HepG2 (cell line): ENCODE data around the gene MDM4. TPM values are rescaled to one million over a fixed set of nuclear protein-coding genes. Genes with fewer than 3 reads are reported as not detected.

Source experiments
- ARID2 ChIP-seq: sonication (generic); formaldehyde crosslinking; IDR thresholded peaks from 2 replicates; pipeline ENCODE4 v1.8.1; 2022; ENCODE audit warnings: mild to moderate bottlenecking, missing genetic modification reagents, borderline replicate concordance
- KLF11 ChIP-seq: IDR thresholded peaks from 2 replicates; pipeline ENCODE4 v1.6.1; 2016; ENCODE audit warnings: missing compliant biosample characterization
- MEIS1 ChIP-seq: sonication (generic); formaldehyde crosslinking; IDR thresholded peaks from 2 replicates; pipeline ENCODE4 v1.9.0; 2021; ENCODE audit warnings: mild to moderate bottlenecking, missing genetic modification reagents, moderate library complexity, borderline replicate concordance
- MTA3 ChIP-seq: sonication (generic); formaldehyde crosslinking; IDR thresholded peaks from 2 replicates; pipeline ENCODE4 v1.4.0; 2020; ENCODE audit warnings: missing genetic modification reagents
- SKI ChIP-seq: fragments of 450-650 bp; IDR thresholded peaks from one replicate; pipeline ENCODE4 v1.6.1; 2018; ENCODE audit warnings: mild to moderate bottlenecking; ENCODE audit not compliant: partially characterized antibody
- ZFP62 ChIP-seq: sonication (generic); formaldehyde crosslinking; IDR thresholded peaks from 2 replicates; pipeline ENCODE4 v1.4.0; 2020; ENCODE audit warnings: missing genetic modification reagents
- ZFP91 ChIP-seq: sonication (generic); formaldehyde crosslinking; IDR thresholded peaks from 2 replicates; pipeline ENCODE4 v1.9.0; 2022; ENCODE audit warnings: missing genetic modification reagents, mild to moderate bottlenecking, borderline replicate concordance
- ZHX2 ChIP-seq, 2 experiments: sonication (generic) in 1 of 2; formaldehyde crosslinking in 1 of 2; IDR thresholded peaks; 2 replicates each; pipeline versions ENCODE4 v1.6.1 to v1.9.0; 2014 to 2022; ENCODE audit warnings: antibody characterized with exemption in 1 of 2, borderline replicate concordance in 1 of 2, inconsistent platforms in 1 of 2, low read depth in 1 of 2, missing genetic modification reagents in 1 of 2
- ZNF749 ChIP-seq: sonication (generic); formaldehyde crosslinking; IDR thresholded peaks from 2 replicates; pipeline ENCODE4 v1.8.0; 2022; ENCODE audit warnings: mild to moderate bottlenecking, missing genetic modification reagents, moderate library complexity, borderline replicate concordance
- polyA plus RNA-seq, 8 experiments: library from polyadenylated mRNA; depleted of rRNA in 3 of 8; stranded (reverse) in 7 of 8; unstranded in 1 of 8; fragments of >200 nt; fragmentation: Illumina TruSeq in 4 of 8; extraction: Trizol in 4 of 8; gene quantifications; 2 replicates each; pipeline versions ENCODE4 v1.2.1 to v1.2.3, GENCODE V29; 2011 to 2016; ENCODE audit warnings: low read depth in 4 of 8, missing spikeins in 1 of 8, mixed read lengths in 1 of 8; ENCODE audit not compliant: insufficient read depth in 1 of 8
- total RNA-seq, 5 experiments: library from RNA; depleted of rRNA; stranded (reverse); fragments of >200 nt; fragmentation: Illumina TruSeq; extraction: Trizol; gene quantifications; 2 replicates each; pipeline ENCODE4 v1.2.3, GENCODE V29; 2016; ENCODE audit warnings: low read depth in 1 of 5
- TF ChIP-seq, protein P1 (sequence below): sonication (generic); formaldehyde crosslinking; IDR thresholded peaks from 2 replicates; pipeline ENCODE4 v1.4.0; 2020; ENCODE audit warnings: mild to moderate bottlenecking, missing genetic modification reagents
- TF ChIP-seq, protein P2 (sequence below): sonication (generic); formaldehyde crosslinking; IDR thresholded peaks from 2 replicates; pipeline ENCODE4 v1.8.1; 2023; ENCODE audit warnings: mild to moderate bottlenecking, missing genetic modification reagents

Gene MDM4
- total and polyA plus RNA-seq, 2 of the 13 experiments (the other 11 are each of a cell fraction or from before 2014, with no cell fraction given): 14.9 to 19.0 TPM

- TF ChIP-seq, protein P1, sequence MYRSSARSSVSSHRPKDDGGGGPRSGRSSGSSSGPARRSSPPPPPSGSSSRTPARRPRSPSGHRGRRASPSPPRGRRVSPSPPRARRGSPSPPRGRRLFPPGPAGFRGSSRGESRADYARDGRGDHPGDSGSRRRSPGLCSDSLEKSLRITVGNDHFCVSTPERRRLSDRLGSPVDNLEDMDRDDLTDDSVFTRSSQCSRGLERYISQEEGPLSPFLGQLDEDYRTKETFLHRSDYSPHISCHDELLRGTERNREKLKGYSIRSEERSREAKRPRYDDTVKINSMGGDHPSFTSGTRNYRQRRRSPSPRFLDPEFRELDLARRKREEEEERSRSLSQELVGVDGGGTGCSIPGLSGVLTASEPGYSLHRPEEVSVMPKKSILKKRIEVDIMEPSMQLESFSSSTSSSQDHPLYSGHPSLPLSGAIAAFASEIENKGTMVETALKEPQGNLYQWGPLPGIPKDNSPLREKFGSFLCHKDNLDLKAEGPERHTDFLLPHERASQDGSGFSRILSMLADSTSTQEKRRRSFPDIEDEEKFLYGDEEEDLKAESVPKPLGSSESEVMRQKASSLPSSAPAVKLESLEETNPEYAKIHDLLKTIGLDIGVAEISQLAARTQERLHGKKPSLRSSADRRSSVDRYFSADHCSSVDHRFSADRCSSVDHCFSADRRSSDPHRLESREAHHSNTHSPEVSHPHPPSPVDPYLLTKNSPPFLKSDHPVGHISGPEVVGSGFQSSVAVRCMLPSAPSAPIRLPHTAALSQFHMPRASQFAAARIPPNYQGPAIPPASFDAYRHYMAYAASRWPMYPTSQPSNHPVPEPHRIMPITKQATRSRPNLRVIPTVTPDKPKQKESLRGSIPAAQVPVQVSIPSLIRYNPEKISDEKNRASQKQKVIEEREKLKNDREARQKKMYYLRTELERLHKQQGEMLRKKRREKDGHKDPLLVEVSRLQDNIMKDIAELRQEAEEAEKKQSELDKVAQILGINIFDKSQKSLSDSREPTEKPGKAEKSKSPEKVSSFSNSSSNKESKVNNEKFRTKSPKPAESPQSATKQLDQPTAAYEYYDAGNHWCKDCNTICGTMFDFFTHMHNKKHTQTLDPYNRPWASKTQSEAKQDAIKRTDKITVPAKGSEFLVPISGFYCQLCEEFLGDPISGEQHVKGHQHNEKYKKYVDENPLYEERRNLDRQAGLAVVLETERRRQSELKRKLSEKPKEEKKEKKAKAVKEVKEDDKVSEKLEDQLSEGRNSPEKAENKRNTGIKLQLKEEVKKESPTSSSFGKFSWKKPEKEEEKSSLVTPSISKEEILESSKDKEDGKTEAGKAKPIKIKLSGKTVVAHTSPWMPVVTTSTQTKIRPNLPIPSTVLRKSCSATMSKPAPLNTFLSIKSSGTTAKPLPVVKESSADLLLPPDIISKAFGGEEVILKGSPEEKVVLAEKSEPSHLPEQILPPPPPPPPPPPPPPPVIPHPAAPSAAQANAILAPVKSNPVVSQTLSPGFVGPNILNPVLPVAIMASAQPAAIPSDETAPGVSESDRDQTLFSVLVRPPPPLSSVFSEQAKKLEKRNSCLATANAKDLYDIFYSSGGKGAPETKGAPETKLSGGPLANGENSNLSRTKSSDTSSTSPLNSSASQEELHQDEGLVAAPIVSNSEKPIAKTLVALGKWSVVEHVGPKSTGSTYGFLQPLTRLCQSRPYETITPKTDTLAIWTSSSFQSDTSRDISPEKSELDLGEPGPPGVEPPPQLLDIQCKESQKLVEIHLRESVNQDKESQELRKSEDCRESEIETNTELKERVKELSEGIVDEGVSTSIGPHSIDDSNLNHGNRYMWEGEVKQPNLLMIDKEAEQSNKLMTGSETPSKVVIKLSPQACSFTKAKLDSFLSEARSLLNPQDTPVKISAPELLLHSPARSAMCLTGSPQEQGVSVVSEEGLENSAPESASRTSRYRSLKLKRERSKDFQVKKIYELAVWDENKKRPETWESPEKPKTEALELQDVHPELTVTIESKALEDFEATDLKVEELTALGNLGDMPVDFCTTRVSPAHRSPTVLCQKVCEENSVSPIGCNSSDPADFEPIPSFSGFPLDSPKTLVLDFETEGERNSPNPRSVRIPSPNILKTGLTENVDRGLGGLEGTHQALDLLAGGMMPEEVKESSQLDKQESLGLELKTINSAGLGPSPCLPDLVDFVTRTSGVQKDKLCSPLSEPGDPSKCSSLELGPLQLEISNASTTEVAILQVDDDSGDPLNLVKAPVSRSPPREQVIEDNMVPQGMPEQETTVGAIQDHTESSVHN (CRISPR knock-in tag): no peak
- no peak for TF ChIP-seq KLF11 (CRISPR knock-in tag)
- no peak for TF ChIP-seq MEIS1
- no peak for TF ChIP-seq SKI
- peak; percentile 42; the same call in 1 of the 2 replicates for TF ChIP-seq ZFP91 (CRISPR knock-in tag)
- no peak for TF ChIP-seq ZNF749 (CRISPR knock-in tag)
- no peak for TF ChIP-seq ARID2 (CRISPR knock-in tag)
- no peak for TF ChIP-seq MTA3
- TF ChIP-seq, protein P2, sequence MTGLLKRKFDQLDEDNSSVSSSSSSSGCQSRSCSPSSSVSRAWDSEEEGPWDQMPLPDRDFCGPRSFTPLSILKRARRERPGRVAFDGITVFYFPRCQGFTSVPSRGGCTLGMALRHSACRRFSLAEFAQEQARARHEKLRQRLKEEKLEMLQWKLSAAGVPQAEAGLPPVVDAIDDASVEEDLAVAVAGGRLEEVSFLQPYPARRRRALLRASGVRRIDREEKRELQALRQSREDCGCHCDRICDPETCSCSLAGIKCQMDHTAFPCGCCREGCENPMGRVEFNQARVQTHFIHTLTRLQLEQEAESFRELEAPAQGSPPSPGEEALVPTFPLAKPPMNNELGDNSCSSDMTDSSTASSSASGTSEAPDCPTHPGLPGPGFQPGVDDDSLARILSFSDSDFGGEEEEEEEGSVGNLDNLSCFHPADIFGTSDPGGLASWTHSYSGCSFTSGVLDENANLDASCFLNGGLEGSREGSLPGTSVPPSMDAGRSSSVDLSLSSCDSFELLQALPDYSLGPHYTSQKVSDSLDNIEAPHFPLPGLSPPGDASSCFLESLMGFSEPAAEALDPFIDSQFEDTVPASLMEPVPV (CRISPR knock-in tag): no peak
- no peak for TF ChIP-seq ZHX2 (IDR thresholded peaks at IDR 0.05; ENCODE audit: low read depth)
- no peak for TF ChIP-seq ZHX2 (CRISPR knock-in tag; IDR thresholded peaks at IDR 0.05; ENCODE audit: borderline replicate concordance)
- TF ChIP-seq ZFP62 (CRISPR knock-in tag): no peak
Observed at GRCh38 chr1:204509186-204509635, 7.0 kb upstream of the MDM4 start (continued).
